NCI-H82 (cell line): ENCODE data around the gene BTK.

Source experiments
- DNase-seq: peaks from one replicate; lab custom pipeline; 2025; lab: John Stamatoyannopoulos, UW

Gene BTK

GRCh38 chrX:101385795-101386541 lies at the start of gene BTK:
Gene BTK, minus strand, starts transcription at chrX:101386191. Its CDS starts 10,907 bp downstream, at chrX:101375284.
- DNase-seq: no peak

GRCh38 chrX:101430457-101431078 lies 44.6 kb upstream of the BTK start:
- DNase-seq: no peak

- DNase-seq: no peak
Observed at GRCh38 chrX:101429934-101430333, 43.9 kb upstream of the BTK start.

- no peak for DNase-seq
Observed at GRCh38 chrX:101427954-101428353, 42.0 kb upstream of the BTK start.

GRCh38 chrX:101419489-101419888 lies 33.5 kb upstream of the BTK start:
- no peak for DNase-seq

GRCh38 chrX:101417981-101418841 lies 32.2 kb upstream of the BTK start:
- DNase-seq: peak; percentile 19

GRCh38 chrX:101417190-101417589 lies 31.2 kb upstream of the BTK start:
- no peak for DNase-seq

GRCh38 chrX:101416691-101417090 lies 30.7 kb upstream of the BTK start:
- DNase-seq: no peak

- peak; percentile 80 for DNase-seq
Observed at GRCh38 chrX:101415180-101416145, 29.5 kb upstream of the BTK start.

GRCh38 chrX:101411984-101412383 lies 26.0 kb upstream of the BTK start:
- DNase-seq: no peak

- no peak for DNase-seq
Observed at GRCh38 chrX:101410461-101410860, 24.5 kb upstream of the BTK start.

GRCh38 chrX:101409043-101409442 lies 23.1 kb upstream of the BTK start:
- peak; percentile 23 for DNase-seq

GRCh38 chrX:101408532-101408841 lies 22.5 kb upstream of the BTK start:
- DNase-seq: no peak

GRCh38 chrX:101407748-101408531 lies 21.9 kb upstream of the BTK start, which contains the start of the genes GLA and HNRNPH2:
Gene GLA, minus strand, starts transcription at chrX:101407925. Its CDS starts 22 bp downstream, at chrX:101407903.
Gene HNRNPH2, plus strand, starts transcription at chrX:101408222. Its CDS starts 3,767 bp downstream, at chrX:101411989.
- DNase-seq: peak; percentile 99

- peak; percentile 25 for DNase-seq
Observed at GRCh38 chrX:101407167-101407747, 21.3 kb upstream of the BTK start.

GRCh38 chrX:101399825-101400224 lies 13.8 kb upstream of the BTK start:
- no peak for DNase-seq

GRCh38 chrX:101398694-101399093 lies 12.7 kb upstream of the BTK start:
- no peak for DNase-seq

- peak; percentile 44 for DNase-seq
Observed at GRCh38 chrX:101397779-101398178, 11.8 kb upstream of the BTK start.

GRCh38 chrX:101395789-101396188 lies 9.8 kb upstream of the BTK start:
- DNase-seq: no peak

- peak; percentile 19 for DNase-seq
Observed at GRCh38 chrX:101394372-101394771, 8.4 kb upstream of the BTK start.
